ENCODE data around the gene SLC16A1.

Gene SLC16A1

DNA sequence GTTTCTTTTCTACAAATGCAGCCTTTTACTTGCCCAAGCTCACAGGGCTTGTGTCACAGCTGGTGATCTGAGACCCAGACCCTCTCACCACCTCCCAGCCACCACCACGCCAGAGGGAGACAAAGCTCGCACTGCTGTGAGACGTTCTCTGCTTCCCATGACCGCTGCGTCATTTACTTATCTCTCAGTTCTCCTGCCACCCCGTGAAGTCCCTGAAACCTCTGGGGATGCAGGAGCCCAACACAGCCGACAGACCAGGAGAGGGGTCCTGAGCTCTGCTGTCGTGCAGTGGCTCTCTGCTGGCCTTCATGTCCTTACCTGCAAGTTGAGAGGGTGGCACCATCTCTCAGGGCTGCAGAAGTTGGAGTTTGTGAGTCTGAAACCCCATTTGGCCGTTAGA lies 77.7 kb downstream of the SLC16A1 start:
- DNase-seq = no peak

DNA sequence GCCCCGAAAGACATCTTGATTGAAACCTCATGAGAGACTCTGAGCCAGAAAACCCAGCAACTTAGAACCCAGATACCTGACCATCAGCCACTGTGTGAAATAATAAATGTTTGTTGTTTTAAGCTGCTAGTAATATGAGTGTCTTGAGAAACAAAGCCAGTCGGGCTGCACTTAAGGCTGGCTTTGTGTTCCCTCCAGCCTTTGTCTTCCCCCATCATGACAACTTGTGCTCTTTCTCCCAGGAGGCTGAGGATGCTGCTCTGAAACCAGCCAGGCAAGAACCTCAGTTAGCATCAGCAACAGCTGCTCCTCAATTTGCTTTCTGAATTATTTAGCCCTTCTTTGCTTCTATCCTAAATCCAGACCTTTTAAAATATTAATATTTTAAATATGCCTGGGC lies 78.2 kb downstream of the SLC16A1 start:
- DNase-seq = no peak

DNA sequence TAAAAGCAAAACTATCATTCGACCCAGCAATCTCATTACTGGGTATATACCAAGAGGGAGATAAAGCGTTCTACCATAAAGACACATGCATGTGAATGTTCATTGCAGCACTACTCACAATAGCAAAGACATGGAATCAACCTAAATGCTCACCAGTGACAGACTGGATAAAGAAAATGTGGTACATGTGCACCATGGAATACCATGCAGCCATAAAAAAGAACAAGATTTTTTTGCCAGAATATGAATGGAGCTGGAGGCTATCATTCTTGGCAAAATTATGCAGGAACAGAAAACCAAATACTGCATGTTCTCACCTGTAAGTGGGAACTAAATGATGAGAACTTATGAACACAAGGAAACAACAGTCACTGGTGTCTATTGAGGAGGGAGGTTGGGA lies 79.7 kb downstream of the SLC16A1 start:
- DNase-seq = no peak

DNA sequence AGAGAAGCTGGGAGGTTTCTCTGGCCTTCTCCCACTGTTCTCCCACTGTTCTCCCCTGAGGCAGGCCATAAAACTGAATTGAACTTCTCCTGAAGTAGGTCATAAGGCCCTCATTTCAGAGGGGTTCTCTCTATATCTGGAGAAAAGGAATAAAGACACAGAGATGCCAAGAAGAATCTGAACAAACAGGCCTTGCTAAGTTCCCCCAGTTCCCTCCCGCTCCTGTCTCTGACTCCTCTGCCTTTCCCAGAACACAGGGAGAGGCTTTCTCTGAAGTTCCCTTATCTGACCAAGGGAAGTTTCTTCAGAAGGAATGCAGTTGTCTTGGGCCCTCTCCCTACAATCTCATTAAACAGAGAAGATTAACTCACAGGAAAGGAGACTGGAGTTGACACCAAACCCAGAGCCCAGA lies 83.4 kb downstream of the SLC16A1 start:
- DNase-seq = no peak

DNA sequence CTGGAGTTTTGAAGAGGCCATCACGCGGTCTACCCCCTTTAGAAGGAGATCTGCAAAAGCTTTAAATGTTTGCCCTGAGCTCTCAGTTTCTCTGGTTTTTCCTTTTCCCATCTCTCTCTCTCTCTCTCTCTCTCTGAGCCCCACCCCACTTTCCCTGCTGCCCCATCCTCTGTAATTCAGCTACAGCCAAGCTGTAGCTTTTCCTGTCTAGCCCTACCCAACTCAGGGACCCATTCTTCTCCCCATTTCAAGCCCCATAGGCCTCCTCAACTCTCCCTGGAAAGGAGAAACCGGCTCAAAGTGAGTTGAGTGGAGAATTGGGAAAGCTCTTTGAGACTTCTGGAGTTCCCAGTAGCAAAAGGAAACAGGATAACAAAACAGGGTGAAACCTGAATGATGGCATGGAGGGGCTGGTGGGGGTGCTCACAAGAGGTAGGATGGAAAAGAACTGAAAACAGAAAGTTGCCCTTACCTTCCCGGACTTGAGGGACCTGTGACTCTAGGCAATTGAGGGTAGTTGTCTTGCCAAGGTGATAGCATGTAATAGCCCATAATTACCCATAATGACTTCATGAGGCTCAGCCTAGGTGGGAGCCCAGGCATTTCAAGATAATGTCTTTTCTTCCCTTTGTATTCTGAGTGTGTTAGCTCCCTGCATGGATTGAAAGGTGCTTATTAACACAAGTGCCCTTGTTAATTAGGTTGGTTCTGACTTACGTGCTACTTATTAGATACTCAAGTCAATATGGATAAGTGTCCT lies 84.9 kb downstream of the SLC16A1 start:
- no peak for DNase-seq

DNA sequence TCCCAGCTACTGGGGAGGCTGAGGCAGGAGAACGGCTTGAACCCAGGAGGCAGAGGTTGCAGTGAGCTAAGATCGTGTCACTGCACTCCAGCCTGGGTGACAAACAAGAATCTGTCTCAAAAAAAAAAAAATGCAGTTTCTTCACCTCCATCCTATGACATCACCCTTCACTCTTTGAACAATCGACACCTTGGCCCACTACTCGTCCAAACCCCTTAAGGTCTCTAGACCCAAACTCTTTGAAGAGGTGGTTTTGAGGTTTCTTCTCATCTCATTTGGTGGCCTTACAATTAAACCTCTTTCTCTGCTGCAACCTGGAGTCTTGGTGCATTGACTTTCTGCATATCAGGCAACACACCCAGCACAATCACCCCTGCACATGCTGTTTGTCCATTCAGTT lies 86.1 kb downstream of the SLC16A1 start:
- DNase-seq = no peak

DNA sequence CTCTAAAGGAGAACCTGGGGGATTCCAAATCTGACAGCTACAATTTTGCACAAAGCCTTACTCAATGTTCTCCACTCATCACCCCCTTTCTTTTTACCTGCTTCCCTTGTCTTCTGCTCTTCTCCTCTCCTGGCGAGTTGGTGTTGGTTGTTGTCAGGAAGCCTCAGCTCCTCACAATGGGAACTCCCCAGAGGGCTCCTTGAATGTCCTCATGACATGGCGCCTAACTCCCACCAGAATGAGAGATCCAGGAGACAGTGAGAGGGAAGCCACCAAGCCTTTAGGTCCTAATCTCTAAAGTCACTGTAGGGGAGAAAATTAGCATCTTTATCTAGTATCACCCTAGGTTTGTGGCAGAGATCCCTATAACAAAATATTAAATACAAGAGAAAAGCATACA lies 87.8 kb downstream of the SLC16A1 start:
- no peak for DNase-seq

DNA sequence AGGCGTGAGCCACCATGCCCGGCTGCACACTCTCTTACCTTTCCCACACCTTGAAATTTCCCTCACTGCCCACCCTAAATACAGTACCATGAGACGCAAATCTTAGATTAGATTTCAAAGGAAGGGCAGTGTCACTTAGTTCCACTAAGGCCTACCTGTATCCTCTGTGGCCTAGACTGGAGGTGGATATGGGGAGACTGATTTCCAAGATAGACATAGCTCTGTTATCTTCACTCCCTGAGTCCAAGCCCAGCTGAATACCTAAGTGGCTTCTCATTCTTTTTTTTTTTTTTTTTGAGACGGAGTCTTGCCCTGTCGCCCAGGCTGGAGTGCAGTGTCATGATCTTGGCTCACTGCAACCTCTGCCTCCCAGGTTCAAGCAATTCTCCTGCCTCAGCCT lies 89.0 kb downstream of the SLC16A1 start:
- DNase-seq = no peak

DNA sequence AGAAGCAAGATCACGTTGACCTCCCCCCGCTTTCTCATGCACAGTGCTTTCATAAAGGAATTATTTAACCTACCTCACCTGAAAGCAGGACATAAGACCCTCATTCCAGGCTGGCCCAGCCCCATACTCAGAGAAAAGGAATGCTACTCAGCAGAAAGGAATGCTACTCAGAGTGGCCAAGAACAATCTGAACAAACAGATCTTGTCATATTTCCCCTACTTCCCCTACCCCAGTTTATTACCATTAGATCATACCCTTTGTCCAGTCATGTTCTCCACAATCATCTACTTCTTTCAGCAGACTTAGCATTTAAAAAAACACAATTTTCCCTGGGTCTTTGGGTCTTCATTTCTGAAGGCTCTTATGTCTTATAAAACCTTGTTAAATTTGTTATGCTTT lies 89.8 kb downstream of the SLC16A1 start:
- DNase-seq = no peak

DNA sequence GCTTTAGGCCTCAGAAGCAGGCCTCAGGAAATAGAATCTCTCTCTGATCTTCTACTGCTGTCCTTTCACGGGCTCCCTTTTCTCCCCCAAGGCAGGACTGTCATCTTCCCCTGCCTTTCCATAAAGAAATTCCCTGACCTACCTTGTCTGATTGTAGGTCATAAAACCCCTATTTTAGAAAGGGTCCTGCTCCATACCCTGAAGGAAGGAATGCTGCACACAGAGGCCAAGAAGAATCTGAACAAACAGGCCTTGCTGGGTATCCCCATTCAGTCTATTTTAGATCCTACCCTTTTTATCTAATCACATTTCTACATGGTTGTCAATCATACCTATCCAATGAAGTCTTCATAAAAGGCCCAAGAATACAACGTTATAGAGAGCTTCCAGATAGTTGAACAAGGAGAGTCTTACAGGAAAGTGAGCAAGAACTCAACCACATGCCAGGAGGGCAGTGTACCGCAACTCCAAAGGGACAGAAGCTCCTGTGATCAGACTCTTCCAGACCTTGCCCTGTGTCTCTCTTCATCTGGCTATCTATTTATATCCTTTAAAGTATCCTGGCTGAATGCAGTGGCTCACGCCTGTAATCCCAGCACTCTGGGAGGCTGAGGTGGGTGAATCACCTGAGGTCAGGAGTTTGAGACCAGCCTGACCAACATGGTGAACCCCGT lies 93.1 kb downstream of the SLC16A1 start:
- no peak for DNase-seq
